ENCODE results near the gene MEIOB.
"Not testable (repeated sequence)": the region's sequence is repeated elsewhere in the genome, so short reads cannot be mapped to it uniquely, and the experiment has no call there.

Gene MEIOB

DNA sequence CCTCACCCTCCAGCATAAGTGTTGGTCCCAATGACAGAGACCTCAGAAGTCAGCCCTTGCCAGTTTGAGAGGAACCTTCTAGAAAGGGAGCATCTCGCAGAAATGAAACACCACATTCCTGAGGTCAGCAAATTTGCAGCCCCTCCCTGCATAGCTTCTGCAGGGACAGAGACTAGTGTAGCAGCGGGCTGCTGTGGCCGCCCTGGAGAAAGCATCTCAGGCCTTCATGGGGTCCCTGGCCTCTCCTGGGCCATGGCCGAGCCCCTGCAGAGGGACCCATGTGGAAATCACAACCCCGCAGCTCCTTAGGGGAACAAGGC, 34.8 kb upstream of the MEIOB start:
- DNase-seq (ENCODE audit: low read depth): no peak

DNA sequence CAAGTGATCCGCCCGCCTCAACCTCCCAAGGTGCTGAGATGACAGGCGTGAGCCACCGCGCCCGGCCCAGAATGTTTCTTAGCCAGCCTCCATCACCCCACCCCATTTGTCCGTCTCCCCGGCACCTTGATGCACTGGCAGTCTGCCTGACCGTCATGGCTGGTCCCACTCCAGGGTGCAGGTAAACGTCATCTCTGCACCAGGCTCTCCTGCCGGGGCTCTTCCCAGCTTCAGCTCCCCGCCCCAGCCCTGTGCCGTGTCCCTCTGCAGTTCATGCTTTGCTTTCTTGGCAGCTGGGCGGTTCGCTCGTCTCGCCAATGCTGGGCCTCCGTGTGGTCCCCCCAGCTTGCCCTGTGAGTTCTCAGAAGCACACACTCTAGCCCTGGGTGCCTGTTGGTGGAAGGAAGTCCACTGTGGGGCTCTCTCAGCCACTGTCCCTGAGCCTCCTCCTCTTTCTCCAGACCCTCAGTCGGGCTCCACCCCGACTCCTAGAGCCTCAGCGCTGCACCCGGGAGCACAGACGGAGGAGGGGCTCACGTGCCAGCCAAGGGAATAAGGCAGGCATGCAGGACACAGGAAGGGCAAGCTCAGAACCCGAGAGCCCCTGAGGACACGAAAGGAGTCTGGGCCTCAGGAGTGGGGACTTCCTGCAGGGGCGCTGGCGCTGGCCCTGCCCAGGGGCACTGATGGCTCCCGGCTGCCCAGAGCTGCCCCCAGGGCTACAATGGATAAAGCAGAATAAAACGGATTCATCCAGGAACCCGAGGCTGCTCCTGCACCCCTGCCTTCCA, 34.3 kb upstream of the MEIOB start:
- no peak for DNase-seq (ENCODE audit: low read depth)

DNA sequence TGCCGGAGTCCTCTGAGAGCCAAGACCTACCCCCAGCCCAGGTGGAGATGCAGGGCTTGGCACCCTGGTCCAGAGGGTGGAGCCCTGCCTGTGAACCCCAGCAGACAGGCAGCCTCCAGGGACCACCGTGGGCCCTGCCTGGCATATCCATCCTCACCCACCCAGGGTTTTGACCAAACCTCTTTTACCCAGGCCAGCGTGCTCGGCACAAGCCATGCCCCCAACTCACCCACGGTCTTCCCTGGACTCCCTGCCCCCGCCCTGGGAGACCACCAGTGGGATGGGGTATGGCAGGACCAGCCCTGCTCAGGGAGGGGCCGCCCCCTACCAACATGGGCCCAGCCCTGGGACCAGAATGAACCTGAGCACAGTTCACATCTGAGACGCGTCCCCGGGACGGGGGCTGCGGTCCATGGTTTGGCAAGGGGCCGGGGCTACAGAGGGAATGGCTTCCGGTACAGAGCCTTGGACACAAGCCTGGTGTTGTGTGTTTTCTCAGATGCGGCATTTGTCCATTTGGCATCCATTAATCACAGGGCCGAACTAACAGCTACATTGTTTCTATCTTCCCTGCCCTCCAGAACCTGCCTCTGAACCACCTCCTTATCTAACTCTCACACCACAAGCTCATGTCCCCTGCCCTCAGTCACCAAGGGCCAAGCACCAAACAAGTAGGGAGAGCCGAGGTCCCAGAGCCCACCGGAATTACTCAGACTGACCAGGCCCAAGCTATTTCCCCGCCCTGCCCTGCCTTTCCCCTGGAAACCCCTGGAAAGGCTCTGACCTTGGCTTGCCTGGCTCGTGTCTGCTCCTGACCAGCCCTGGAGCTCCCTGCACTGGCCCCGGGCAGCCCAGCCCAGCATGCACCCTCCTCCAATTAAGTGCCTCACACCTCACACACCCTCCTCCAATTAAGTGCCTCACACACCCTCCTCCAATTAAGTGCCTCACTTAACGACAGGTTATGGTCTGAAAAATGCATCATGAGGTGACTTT, 32.2 kb upstream of the MEIOB start:
- no peak for DNase-seq (ENCODE audit: low read depth)

DNA sequence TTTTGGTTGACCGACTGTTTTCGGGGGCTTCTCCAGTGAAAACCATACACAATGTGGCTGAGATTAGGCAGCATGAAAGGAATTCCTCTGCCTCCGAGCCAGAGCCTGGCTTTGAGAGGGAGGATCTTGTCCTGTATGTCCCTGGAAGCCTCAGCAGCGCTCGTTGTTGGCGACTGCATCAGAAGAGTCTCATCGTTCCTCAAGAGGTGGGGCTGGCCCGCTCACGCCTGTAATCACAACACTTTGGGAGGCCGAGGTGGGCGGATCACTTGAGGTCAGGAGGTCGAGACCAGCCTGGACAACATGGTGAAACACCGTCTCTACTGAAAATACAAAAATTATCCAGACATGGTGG, 31.2 kb upstream of the MEIOB start:
- no peak for DNase-seq (ENCODE audit: low read depth)

DNA sequence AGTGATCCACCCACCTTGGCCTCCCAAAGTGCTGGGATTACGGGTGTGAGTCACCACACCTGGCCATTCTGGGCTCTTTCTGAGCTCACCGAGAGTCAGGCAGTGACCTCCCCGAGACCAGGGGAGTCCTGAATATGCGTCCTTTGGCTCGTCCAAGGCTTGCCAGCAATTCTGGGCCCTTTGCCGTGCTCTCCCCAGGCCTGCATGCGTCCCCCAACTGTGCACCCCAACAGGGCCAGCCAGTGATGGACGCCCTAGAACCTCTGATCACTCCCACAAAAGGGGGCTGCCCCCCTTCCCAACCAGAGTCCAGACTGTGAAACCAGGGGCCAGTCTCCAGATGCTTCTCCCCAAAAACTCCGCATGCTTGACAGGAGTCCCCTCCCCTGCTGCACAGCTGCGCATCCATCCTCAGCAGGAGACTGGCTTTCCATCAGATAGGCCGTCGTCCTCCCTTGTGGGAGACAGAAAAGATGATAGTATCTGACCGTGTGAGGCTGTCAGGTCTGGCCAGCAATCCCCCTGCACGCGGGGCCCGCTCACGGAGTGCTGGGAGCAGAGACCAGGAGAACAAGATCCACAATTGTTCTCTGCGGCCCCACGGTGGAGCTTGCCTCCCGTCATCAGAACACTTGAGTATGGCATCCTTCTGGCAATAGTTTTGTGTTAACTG, 30.7 kb upstream of the MEIOB start:
- no peak for DNase-seq (ENCODE audit: low read depth)

DNA sequence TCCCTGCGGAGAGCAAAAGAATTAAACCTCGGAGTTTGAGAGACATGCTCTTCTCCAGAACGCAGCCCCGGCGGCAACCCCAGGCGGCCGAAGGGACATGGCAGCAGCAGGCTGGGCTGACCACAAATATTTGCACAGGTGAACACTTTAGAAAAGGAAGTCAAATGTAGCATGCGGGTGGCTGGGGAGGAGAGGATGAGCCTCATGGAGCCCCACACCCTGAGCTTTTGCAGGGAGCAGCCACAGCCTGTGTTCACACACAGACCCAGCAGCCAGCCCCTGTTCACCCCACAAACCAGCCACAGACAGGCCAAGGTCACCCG, 28.4 kb upstream of the MEIOB start:
- no peak for DNase-seq (ENCODE audit: low read depth)

DNA sequence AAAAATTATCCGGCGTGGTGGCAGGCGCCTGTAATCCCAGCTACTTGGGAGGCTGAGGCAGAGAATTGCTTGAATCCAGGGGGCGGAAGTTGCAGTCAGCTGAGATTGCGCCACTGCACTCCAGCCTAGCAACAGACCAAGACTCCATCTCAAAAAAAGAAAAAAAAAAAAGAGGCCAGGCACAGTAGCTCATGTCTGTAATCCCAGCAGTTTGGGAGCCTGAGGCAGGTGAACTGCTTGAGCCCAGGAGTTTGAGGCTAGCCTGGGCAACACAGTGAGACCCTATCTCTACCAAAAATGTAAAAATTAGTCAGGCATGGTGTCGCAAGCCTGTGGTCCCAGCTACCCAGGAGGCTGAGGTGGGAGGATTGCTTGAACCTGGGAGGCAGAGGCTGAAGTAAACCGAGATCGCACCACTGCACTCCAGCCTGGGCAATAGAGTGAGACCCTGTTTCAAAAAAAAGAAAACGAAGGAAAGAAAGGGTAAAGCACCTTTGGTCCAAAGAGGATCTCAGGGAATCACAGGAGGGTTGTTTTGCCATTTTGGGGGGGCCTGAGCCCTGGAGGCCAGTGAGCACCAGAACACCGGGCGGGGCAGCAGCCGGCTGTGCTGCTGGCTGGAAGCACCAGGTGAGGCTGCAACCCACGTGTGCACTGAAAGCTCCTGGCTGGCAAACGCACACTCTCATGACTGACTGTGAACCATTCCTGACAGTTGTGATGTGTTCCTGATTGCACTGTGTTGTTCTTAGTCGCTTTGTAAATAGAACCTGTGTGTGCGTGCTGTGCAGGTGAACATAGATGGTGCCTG, 27.9 kb upstream of the MEIOB start:
- no peak for DNase-seq (ENCODE audit: low read depth)

DNA sequence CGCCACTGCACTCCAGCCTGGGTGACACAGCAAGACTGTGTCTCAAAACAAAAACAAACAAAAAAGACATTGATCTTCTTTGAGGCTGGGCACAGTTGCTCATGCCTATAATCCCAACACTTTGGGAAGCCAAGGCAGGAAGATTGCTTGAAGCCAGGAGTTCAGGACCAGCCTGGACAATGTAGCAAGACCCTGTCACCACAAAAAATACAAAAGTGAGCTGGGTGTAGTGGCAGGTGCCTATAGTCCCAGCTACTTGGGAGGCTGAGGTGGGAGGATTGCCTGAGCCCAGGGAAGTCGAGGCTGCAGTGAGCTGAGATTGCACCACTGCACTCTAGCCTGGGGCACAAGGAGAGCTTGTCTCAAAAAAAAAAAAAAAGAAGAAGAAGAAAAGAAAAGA, 25.7 kb upstream of the MEIOB start:
- not testable (repeated sequence) for DNase-seq (ENCODE audit: low read depth)

DNA sequence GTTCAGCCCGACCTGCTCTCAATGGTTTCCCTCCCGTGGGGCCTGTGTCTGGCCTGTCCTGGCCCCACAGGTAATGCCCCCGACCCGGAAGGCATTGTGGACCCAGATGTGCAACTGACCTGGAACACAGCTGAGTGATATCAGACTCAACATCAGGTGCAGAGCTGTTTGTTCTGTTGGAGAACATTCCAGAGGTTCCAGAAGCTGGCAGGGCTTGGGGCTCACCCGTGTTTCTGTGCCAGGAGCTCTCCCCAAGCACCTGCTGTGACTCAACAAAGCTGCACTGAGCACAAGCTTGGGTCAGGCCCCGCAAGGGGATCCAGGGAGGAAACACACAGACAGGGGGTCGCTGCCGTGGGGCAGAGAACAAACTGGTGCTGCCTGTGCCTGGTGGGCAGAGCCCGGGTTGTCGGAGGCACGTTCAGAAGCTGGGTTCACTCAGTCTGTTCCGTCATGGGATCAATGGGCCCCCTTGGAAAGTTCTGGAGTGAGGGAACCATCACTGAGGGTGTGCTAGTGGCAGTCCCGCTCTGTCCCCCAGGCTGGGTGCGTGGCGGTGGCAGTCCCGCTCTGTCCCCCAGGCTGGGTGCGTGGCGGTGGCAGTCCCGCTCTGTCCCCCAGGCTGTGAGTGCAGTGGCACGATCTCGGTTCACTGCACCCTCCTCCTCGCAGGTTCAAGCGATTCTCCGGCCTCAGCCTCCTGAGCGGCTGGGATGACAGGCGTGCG, 24.1 kb upstream of the MEIOB start:
- no peak for DNase-seq (ENCODE audit: low read depth)

DNA sequence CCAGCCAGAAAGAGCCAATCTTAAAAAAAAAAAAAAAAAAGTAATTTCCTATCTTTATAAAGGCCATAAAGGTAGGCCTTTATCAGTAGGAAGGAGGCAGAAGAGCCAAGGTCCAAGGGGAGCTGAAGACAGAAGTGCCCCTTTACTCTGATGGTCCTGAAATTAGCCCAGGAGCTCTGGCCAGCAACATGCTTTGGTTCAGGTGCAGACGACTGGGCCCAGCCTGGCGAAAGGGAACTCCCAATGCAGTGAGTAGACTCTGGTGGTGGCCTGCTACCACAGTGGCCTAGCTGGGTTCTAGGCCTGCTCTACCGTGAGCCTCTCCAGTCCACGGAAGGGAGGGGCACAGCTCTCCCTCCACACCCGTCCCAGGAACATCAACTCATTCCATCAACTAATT, 23.1 kb upstream of the MEIOB start:
- no peak for DNase-seq (ENCODE audit: low read depth)

DNA sequence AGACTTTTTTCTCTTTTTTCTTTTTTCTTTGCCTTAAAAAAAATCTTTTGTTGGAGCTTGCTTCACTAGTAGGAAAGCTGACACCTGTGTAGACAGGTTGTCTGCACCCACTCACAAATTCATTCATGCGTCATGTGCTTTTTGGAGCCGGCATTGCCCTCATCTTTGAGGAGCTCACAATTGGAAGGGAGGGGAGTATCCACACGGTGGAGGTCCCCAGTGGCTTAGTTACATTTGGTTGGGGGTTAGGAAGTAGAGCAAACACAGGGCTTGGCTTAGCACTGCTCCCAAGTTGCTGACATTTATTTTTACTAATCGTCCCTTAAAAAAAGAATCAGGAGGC, 18.7 kb upstream of the MEIOB start:
- no peak for DNase-seq (ENCODE audit: low read depth)

DNA sequence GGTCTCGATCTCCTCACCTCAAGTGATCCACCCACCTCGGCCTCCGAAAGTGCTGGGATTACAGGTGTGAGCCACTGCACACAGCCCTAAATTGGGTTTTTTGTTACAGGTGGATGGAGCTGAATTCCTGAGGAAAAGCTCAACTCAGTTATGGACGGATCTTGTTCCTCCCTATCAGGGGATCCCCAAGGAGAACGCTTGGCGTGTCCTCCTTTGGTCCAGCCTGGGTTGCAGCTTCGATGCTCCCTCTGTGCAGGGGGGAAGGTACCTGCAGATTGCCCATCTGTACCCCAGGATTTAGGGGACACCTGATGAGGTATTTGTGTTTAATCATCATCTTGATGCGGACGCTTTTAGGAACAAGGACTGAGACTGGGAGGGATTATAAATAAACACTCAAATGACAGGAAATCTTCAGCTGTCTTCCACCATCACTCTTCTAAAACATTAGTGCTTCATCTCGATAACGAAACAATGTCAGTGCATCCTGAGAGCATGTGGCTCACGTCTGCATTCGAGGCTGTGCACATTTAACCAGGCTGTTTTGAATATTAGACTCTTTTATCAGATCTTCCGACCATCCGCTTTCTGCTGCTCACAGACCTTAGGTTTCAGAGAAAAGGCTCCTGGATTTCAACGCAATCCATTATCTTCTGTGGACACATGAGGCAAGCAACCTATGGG, 18.2 kb upstream of the MEIOB start:
- DNase-seq (ENCODE audit: low read depth): no peak

DNA sequence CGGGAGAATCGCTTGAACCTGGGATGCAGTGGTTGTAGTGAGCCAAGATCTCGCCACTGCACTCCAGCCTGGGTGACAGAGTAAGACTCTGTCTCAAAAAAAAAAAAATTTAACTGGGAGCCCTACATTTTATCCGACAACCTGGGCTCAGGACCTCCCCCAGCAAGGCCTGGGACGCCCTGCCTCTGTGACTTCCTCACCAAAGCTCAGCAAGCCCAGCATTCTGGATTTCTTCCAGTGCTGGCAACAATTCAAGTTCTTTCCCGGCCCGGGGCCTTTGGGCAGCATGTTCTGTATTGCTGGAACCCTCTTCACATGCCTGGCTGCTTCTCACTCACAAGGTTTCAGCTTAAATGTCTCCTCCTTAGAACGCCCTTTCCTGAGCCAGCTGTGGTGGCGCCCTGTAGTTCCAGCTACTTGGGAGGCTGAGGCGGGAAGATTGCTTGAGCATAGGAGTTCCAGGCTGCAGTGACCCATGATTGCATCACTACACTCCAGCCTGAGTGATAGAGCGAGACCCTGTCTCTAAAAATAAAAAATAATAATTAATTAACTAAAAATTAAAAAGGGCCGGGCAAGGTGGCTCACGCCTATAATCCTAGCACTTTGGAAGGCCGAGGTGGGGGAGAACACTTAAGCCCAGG, 15.9 kb upstream of the MEIOB start:
- DNase-seq (ENCODE audit: low read depth): no peak

DNA sequence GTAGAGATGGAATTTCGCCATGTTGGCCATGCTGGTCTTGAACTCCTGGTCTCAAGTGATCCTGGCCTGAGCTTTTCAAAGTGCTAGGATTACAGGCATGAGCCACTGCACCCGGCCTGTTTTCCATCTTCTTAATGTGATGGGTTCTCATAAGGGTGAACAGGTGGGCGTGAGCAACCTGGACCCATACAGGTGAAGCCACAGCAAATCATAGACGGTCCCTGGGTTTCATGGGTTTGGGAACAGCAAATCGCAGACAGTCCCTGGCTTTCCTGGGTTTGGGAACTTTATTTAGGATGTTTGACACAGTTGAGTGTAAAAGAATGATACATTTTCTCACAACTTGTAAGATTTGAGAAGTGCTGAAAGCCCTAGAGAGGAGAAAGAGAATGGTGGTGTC, 12.9 kb upstream of the MEIOB start:
- no peak for DNase-seq (ENCODE audit: low read depth)

DNA sequence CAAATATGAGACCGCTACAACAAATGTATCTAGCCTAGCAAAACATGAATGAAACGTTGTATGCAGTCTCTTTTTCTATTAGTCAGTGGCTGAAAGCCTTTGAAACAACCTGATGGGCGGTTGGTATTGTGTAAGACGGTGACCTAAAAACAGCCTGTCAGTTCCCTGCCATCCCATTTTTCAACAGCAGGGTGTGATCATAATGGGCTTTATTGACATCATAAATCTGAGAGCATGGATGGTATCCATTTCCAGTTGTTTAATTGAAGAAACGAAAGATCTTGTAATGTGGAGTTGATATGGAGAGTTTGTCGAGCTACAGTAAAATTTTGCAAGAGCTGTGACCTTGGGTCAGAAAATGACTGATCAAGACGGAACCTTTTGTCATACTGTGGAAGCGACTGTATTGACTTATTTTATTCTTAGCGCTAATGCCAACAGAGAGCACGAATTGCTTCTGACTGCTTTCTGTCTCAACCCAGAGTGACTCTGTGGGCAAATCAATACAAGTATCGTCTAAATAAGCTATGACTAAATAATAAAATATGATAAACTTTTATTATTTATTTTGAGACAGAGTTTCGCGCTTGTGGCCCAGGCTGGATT, 12.3 kb upstream of the MEIOB start:
- no peak for DNase-seq (ENCODE audit: low read depth)

DNA sequence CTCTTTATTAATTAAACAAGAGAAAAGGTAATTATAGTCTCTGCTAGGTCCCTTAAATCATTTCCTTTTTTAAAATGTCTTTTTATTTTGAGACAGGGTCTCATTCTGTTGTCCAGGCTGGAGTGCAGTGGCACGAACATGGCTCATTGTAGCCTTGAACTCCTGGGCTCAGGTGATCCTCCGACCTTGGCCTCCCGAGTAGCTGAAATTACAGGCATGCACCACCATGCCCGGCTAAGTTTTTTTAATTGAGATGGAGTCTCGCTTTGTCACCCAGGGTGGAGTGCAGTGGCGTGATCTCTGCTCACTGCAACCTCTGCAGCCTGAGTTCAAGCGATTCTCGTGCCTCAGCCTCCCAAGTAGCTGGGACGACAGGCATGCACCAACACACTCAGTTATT, 9.2 kb upstream of the MEIOB start:
- DNase-seq (ENCODE audit: low read depth): not testable (repeated sequence)

DNA sequence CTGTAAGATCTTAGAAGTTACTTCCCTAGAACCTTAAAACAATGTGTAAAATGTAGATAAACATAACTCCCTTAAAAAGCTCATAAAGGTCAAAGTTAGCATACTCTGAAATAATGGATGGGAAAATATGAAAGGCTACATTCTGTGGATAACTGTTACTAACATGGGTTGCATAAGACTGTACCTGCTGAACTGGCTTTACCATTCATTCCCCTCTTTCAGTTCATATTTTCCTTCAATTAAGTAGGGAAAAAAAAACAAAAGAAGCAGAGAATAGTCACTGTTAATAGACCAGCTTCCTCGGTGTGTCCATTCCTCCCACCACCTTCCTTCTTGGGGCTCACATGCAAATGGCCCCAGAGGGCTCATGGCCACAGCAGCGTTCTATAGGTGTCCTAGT, 7.5 kb upstream of the MEIOB start:
- DNase-seq (ENCODE audit: low read depth): no peak

DNA sequence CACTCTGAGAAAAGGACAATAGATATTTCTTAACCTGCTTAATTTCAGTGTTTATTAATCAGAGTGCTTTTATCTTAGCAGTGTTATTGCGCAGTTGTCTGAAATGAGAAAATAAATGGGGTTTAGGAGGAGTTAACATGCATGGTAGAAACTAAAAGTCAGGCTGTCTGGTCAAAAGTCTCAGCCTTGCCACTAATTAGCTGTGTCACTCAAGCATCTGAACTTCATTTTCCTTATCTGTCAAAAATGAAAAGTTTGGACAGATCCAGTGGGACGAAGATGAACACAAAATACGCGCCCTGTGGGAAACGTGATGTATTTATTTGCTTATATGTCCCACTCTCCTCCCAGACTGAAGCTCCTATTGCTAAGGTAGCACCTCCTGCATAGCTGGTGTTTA, 6.3 kb upstream of the MEIOB start:
- no peak for DNase-seq (ENCODE audit: low read depth)

DNA sequence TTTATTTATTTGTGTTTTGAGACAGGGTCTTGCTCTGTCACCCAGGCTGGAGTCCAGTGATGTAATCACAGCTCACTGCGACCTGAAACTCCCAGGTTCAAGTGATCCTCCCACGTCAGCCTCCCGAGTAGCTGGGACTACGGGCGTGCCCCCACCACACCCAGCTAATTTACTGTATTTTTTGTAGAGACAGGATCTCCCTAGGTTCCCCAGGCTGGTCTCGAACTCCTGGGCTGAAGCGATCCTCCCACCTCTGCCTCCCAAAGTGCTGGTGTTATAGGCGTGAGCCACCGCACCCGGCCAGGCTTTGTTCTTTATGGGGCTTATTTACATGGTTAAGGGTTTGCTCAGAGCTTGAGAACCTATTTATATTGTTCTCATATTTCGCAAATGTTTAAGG, 5.8 kb upstream of the MEIOB start:
- no peak for DNase-seq (ENCODE audit: low read depth)

DNA sequence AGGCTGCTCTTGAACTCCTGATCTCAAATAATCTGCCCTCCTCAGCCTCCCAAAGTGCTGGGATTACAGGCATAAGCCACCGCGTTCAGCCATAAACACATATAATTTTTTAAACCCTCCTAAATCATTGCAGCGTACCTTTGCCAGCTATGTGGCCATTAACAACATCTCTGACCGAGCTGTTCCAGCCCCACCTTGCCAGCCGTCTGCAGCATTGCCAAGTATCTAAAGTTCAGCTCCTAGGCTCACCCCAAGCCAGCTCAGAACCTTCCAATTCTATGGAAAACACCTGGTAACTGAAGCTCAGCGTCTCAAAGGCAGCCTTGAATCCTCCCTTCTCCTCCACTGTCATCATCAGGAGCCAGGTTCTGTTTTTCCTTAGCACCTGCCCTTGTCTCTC, 5.1 kb upstream of the MEIOB start:
- DNase-seq (ENCODE audit: low read depth): no peak

Data from stimulated activated CD8-positive, alpha-beta memory T cell treated with anti-CD3 and anti-CD28 coated beads, Interleukin-12 subunit alpha, Interleukin-12 subunit beta, amount 100 ng/mL, for 4 hours (primary cell).